Stimulated activated naive CD4-positive, alpha-beta T cell (primary cell): ENCODE results near the gene CARD19.

Experiments used
- DNase-seq, 6 experiments: peaks; one replicate each; lab custom pipeline; 2025; lab: John Stamatoyannopoulos, UW

Gene CARD19

GRCh38 chr9:93096131-93096802 is at the start of gene CARD19:
Gene CARD19 (plus strand): TSS chr9:93096217. CDS start chr9:93096346, 129 bp downstream.
- DNase-seq, result peak in 4 of 6 experiments; percentile 42 to 68 (median 53)

- no peak for DNase-seq
These were observed 47.2 kb upstream of the CARD19 start for GRCh38 chr9:93048566-93049448.

DNA sequence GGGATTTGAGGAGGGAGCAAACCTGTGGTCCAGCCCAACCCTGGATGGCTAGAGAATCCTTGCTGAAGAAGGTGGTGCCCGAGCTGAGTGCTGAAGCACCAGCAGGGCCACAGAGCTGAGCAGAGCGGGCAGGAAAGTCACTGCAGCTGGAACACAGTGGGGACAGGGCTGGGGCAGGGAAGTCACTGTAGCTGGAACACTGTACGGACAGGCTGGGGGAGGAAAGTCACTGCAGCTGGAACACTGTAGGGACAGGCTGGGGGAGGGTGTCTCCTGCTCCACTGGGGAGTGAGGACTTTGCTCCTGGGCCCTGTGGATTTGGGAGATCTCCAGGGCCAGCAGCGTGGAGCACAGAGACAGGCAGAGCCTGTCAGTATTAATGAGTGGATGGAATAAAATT is 46.5 kb upstream of the CARD19 start:
- no peak for DNase-seq

- no peak for DNase-seq
These were observed 45.8 kb upstream of the CARD19 start for GRCh38 chr9:93050231-93050630.

DNA sequence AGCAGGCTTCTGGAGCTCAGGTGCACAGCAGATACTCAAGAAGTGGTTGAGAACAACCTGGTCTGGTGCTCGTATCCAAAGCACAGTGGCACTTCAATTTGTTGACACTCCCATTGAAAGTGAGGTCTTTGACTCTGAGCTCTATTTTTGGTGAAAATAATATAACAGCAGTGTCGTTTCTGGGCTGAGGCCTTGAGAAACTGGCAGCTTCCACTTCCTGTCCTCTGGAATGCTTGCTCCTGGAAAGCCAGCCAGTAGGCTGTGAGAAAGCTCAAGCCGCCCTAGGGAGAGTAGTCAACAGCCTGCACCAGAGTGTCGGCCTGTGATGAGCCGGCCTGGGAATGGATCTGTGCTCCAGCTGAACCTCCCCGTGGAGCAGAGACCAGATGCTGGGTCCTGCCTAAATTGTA is 44.3 kb upstream of the CARD19 start:
- no peak for DNase-seq

DNA sequence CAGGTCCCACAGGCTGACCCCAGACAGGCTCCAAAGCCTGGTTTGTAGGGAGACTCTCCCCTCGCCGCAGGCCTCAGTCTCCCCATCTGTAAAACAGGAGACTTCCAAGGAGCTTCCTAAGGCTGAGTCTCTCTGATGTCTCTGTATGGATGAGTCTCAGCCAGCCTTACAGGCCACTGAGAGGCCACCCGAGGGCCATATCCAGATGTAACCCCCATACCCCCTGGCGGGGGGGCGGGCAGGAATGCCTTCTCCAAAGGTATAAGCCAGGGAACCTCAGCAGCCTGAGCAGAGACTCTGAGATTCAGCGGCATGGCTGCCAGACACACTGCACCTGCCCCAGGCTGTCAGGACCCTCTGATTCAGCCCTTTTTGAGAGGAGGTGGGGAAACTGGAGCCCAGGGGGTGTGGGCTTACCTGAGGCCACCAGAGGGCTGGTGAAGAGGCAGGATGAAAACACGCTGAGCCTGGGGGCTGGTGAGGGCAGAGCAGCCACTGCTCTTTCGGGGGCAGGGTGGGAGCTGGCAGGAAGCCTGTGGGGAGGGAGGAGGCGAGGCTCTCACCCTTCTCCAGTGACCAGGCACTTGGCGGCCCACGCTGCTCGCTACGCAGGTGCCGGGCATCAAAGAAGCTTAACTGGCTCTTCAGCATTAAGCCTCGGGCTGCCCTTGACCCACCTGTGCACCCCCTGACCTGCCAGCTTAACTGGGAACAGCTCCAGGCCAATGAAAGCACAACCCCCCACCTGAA is 43.1 kb upstream of the CARD19 start:
- no peak for DNase-seq

DNA sequence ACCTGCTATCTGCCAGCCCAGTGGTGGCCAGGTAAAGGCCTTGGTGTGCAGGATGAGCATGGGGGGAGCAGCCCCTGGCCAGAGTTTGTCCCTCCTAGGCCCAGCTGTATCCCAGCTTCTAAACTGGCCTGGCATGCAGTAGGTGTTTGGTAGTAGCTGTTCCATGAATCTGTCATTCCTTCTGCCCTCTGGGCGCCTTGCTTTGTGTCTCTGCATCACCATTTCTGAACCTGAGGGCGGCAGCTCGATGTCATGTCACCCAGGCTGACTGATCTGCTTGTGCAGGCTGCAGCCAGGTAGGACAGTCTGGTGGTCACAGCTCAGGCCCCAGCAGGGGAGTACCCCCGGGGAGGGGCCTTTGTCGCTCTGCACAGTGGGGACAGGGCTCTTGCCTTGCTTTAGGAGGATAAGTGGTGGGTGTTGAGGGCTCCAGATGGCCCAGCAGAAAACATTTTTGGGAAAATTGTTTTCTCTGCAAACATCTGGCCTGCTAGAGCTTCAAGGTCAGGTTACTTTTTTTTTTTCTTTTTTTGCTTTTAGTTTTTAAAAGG is 42.2 kb upstream of the CARD19 start:
- DNase-seq, result no peak

DNA sequence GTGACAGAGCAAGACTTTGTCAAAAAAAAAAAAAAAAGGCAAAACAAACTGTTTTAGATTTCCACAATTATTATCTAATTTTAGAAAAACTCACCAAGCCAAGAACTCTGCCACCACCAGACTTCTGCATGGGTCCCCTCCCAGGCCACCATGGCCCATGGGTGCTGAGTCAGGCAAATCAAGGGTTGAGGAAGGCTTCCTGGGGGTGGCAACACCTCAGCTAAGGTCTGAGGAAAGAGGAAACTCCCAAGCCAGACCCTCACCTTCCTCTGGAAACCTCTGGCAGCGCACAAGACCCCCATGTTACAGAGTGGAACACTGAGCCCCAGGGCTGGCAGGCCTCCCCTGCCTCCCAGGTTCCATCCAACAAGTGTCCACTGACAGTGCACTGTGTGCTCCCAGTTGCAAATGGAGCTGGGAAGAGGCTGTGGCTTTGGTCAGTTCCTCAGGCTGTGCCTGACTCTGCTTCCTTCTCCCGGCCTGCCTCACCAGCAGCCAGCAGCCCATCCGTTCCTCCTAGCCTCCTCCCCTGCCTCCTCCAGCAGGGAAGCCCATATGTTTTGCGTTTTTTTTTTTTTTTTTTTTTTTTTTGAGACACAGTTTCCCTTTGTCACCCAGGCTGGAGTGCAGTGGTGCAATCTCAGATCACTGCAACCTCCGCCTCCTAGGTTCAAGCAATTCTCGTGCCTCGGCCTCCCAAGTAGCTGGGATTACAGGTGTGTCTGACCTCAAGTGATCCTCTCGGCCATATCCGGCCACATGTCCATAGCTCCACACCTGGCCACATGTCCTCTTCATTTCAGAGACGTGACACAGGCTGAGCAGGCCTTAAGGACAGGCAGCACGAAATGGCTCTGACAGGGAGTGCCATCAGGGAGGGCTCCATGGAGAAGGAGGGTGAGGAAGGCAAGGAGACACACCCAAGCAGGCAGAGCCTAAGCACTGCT is 41.0 kb upstream of the CARD19 start:
- no peak for DNase-seq

DNA sequence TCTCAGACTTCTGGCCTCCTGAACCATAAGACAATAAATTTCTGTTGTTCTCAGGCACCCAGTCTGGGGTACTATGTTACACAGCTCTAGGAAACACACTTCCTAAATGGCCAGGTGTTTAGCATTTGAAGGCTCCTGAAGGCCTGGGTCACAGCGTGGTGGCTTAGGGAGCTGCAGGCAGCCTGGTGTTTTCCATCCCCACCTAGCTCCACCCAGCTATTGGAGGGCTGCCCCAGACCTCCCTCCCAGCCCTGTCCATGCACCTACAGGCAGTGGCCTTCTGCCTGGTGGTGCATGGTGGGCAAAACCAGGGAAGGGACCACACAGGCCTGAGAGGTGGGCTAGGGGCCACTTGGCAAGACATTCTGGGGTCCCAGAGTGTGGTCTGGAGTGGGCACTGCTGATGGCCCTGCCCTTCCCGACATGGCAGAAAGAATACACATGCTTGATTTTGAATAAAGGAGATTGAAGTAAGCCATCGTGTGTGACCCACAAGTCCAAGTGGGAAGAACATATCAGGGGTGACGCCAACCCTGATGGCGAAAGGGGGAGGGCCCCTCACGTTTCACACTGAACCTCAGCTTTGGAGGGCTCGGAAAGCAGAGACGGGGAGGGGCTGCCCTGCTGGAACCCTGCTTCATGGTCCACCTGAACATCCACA is 38.8 kb upstream of the CARD19 start:
- DNase-seq, result no peak

- no peak for DNase-seq
These were observed 38.2 kb upstream of the CARD19 start for GRCh38 chr9:93057703-93058354.

DNA sequence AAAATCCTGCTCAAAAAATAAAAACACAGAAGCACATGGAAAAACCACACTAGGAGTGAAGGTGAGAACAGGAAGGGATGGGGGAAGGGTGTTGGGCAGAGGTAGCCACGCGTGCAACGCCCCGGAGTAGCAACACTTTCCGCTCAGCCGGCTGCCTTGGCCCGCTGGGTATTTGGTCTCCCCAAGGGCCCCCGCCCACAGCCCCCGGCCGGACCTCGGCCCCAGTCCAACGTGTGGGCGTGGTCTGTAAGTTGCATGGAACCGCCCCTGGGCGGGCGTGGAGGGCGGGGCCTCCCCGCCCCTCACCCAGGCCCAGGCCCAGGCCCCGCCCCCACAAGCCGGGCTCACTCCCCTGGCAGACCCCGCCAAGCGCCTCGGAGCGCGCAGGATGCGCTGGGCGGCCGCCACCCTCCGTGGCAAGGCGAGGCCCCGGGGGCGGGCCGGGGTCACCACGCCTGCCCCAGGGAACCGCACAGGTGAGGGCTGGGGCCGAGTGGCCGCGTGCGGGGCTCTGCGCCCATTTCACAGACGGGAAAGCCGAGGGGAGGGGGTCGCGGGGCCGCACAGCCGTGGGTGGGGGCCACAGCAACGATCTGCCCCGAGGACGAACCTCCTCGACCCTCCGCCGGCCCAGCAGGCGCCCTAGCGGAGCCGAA is 37.5 kb upstream of the CARD19 start, which contains the start of gene SUSD3:
Gene SUSD3 (plus strand): TSS at position 347 of the 656 bp plus-strand sequence. CDS start 42 bp downstream, at position 389.
- DNase-seq, result peak; percentile 52 to 74 (median 62)

- peak in 4 of 6 experiments; percentile 34 to 57 (median 47) for DNase-seq
These were observed 36.9 kb upstream of the CARD19 start for GRCh38 chr9:93059011-93059714.

- DNase-seq, result peak in 1 of 6 experiments; percentile 50
These were observed 36.1 kb upstream of the CARD19 start for GRCh38 chr9:93059715-93060578.

DNA sequence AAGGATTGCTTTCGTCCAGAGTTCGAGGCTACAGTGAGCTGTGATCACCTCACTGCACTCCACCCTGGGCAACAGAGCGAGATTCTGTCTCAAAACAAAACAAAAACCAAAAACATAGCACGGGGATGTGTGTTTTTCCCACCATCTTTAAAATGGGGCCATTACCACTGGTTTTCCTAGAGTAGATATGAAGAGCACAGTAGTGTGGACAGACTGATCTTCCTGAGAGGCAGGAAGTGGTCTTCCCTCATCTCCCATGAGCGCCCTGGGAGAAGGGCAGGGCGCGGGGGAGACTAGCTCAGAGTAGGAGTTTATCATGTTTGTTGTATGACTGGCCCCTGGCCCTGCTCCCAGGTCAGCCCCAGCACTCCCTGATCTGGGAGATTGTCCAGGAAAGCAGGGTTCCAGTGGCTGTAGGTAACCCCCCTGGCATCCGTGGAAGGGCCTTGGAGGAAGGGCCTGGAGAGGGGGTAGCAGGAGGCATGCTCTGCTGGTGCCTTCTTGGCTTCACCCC is 35.2 kb upstream of the CARD19 start:
- peak in 1 of 6 experiments; percentile 32 for DNase-seq

GRCh38 chr9:93061260-93061751 is 34.7 kb upstream of the CARD19 start:
- DNase-seq, result no peak

GRCh38 chr9:93061791-93062763 is 33.9 kb upstream of the CARD19 start:
- DNase-seq, result peak in 2 of 6 experiments; percentile 24 to 51
